Measurements from ENCODE around the gene PLD5. TPM values are rescaled to one million over a fixed set of nuclear protein-coding genes. Genes with fewer than 3 reads are reported as not detected.
"Not testable (repeated sequence)": the region's sequence is repeated elsewhere in the genome, so short reads cannot be mapped to it uniquely, and the experiment has no call there.

The PLD5 gene
- total RNA-seq, 1 donor from 2014 or later = 0.24 TPM

DNA sequence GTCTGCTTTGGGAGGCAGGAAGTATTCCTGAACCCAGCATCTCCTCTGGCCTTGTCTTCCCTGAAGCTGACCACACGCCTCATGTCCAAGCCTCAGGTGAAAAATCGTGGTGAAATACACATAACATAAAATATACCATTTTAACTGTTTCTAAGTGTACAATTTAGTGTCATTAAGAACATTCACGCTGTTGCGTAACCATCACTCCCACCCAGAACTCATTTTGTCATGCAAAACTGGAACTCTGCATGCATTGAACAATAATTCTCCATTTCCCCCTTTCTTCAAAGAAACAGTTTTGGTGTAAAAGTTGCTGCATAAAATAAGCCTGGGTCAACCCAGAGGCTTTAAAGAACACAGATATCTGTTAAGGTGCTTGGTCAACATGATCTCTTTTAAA is 93.5 kb downstream of the PLD5 start:
- intact Hi-C loops (cut with DNase I) = no loop called here
- no peak for DNase-seq (ENCODE audit: low spot score)

DNA sequence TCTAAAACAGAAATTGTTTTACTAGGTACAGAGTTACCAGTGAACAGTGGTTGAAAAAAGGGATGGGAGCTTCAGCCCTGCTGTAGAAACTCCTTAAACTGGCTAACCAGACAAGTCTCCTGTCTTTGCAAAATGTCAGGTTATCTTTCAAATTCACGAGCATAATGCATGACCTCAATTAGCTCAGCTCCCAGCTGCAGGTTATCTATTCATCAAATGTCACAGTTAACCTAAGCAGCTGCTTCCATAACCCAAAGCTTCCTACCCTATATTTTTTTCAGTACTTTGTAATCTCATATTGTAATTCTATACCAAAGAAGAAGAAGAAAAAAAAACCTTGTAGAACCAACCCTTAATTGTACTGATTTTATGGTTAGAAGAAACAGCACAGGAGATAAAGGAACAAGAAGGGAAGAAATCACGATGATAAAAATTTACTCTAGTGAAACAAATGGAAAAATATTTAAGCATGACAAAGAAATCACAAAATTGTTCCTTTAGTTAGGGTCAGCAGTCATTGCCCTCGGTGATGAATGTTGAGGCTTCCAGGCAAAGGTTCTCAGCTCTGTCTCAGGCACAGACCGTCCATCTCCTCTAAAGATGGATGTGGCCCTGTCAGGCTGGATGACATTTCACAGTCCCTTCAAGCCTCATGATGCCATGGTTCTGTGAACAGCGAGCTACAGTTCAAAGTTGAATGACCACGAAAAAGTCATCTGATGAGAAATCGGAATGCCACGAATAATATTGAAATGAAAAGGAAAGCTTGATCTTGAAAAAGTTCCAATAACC is 95.9 kb downstream of the PLD5 start:
- intact Hi-C loops (cut with DNase I) = no loop called here
- no peak for DNase-seq (ENCODE audit: low spot score)

DNA sequence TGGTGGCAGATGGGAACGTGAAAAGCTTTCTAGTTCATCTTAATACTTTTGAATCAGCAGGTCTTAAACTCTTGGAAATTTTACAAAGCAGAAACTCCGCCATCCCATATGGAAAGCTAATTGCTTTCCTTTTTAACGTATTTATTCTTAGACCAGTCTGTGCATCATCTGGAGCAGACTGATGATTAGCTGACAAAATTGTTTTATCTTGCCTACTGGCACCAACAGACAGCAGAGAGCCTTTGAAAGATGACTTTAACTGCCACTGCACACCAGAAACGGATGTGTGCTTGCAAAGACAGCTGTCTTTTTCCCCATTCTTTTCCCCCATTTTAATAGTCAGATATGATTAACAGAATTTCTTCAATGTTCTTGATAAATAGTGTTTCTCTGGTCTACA is 97.0 kb downstream of the PLD5 start:
- no peak for DNase-seq (ENCODE audit: low spot score)
- intact Hi-C loops (cut with DNase I) = no loop called here

DNA sequence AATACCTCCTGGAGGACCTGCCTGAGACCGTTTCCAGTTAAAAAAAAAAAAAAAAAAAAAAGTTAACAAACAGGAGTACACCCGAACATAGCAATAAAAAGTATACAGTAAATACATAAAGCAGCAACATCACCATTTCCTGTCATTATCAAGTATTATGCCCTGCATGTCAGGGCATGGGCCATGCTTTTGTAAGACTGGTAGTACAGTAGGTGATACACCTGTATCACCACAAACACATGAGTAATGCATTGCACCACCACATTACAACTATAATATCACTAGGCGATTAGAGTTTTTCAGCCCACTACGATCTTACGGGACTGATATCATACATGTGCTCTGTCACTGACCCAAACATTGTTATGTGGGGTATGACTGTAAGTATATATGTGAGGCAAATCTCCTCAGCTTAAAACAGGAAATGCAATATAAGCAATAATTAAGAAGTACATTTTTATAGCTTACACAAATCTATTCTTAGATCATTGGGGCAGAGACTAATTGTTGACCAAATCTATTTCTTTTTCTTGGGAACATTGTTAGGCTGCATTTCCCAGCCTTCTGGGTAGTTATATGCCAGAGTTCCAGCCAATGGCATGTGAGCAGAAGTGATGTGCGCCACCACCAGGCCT is 98.1 kb downstream of the PLD5 start:
- intact Hi-C loops (cut with DNase I) = no loop called here
- no peak for DNase-seq (ENCODE audit: low spot score)

DNA sequence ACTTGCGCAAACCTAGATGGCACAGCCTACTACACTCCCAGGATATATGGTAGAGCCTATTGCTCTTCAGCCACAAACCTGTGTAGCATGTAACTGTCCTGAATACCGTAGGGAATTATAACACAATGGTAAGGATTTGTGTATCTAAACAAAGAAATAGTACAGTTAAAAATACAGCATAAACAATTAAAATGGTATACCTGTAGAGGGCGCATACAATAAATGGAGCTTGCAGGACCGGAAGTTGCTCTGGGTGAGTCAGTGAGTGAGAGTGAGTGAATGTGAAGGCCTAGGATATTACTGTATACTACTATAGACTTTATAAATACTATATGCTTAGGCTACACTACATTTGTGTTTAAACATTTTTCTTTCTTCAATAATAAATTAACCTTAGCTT is 99.3 kb downstream of the PLD5 start:
- intact Hi-C loops (cut with DNase I) = no loop called here
- DNase-seq (ENCODE audit: low spot score) = no peak

DNA sequence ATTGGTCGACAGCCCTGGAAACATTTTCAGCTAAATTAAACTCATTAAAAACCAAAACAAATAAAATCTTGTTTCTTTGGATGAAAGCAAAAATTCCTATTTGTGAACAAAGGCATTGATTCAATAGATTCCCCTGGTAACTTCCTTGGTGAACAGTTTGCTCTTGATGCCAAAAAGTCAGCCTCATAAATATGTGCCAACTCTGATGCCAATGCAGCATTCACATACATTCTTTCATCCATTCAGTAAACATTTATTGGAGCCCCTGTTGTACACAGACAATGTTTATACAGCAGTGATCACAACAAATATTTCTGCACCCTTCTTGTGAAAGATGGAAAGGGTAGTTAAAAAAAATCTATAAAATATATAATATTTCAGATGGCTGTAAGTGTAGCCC is 107.8 kb downstream of the PLD5 start:
- intact Hi-C loops (cut with DNase I) = no loop called here

GRCh38 chr1:242412921-242413320 is 111.6 kb downstream of the PLD5 start:
- intact Hi-C loops (cut with DNase I) = no loop called here
- no peak for DNase-seq (ENCODE audit: low spot score)

More for the DNA sequence above, 107.8 kb downstream of the PLD5 start:
- DNase-seq (ENCODE audit: low spot score) = no peak

- intact Hi-C loops (cut with DNase I) = no loop called here
- no peak for DNase-seq (ENCODE audit: low spot score)
These were observed 112.6 kb downstream of the PLD5 start for GRCh38 chr1:242411901-242412300.

DNA sequence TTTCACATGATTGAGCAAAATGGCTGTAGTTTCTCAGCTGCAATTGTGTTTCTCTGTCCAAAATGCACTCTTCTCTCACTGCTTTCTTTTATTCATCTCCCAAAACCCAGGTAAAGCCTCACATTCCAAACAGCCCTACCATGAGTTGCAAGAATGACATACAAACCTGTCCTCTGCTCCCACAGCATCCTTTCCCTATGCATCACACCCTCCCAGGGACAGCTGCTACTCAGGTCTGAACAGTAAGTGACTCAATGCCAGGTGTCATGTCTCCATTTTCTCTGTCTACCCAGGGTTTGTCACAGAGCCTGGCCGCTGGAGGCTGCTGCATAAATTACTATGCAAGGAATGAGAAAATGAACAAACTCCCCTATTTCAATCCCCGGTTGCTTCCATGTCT is 118.5 kb downstream of the PLD5 start:
- DNase-seq (ENCODE audit: low spot score) = no peak
- intact Hi-C loops (cut with DNase I) = no loop called here

DNA sequence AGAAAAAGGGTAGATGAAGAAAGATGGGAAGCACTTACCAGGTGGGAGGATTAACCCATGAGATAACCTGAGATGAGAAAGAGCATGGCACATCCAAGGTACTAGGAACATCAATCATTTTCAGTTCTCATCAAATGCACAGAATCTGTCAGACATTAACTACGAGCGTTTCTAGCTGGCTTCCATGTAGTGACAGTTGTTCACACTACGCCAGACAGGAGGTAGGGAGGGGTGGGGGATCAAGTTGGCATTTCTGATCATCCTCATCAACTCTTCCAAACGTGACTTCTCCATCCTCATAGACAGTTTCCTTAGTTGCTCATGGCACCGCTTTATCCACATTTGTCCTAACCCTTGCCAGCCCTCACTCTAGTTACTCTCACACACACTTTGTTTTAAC is 120.2 kb downstream of the PLD5 start:
- no peak for DNase-seq (ENCODE audit: low spot score)
- intact Hi-C loops (cut with DNase I) = no loop called here

GRCh38 chr1:242402956-242403355 is 121.5 kb downstream of the PLD5 start:
- no peak for DNase-seq (ENCODE audit: low spot score)
- intact Hi-C loops (cut with DNase I) = no loop called here

- intact Hi-C loops (cut with DNase I) = no loop called here
- DNase-seq (ENCODE audit: low spot score) = no peak
These were observed 122.6 kb downstream of the PLD5 start for GRCh38 chr1:242401937-242402336.

DNA sequence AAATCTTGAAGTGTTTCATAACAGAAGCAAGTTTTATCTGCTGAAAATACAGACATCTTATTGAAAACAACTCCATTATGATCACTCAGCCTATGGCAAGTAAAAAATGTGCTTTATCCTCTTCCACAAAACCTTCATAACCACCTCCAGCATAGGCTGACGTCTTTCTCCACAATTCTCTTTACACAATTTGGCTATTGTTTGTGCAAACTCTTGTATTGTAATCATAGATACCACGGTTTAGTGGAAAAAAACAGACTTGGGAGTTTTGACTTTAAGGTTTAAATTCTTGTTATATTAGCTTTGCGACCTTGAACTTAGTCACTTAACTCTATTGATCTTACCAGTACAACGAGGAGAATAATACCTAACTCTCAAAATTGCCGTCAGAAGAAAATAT is 126.1 kb downstream of the PLD5 start:
- intact Hi-C loops (cut with DNase I) = no loop called here
- DNase-seq (ENCODE audit: low spot score) = no peak

- intact Hi-C loops (cut with DNase I) = no loop called here
- DNase-seq (ENCODE audit: low spot score) = no peak
These were observed 132.6 kb downstream of the PLD5 start for GRCh38 chr1:242391896-242392295.

- DNase-seq (ENCODE audit: low spot score); intact Hi-C loops (cut with DNase I): not testable (repeated sequence)
These were observed 148.4 kb downstream of the PLD5 start for GRCh38 chr1:242376121-242376520.

DNA sequence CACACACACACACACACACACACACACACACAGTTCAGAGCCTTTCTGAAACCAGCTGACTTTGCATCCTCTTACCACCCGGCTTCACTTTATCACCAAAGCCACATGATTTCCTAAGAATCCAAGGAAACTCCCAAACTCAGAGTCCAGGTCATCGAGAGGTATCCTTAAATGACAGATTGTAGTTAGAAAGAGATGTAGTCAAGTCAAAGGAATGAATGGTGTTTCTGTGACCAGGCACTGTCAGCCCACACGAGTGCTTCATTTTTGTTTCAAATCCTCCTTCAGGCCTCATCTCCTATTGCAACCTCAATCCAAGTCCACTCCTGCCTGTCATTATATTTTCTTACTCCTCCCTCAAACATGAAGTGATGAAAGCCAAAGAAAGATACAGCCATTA is 174.1 kb downstream of the PLD5 start:
- intact Hi-C loops (cut with DNase I); DNase-seq (ENCODE audit: low spot score): not testable (repeated sequence)

DNA sequence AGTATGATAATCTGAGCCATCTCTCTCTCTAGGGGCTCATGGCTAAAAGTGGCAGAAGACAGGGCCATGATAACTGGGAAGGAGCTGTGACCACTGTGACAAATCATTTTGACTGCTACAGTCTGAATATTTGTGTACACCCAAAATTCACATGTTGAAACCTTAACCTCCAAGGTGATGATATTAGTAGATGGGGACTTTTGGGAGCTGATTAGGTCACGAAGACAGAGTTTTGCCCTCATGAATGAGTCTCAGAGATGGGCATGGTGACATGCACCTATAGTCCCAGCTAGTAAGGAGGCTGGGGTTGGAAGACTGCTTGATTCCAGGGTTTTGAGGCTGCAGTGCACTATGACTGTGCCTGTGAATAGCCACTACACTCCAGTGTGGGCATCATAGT is 174.9 kb downstream of the PLD5 start:
- intact Hi-C loops (cut with DNase I) = no loop called here
- DNase-seq (ENCODE audit: low spot score) = no peak

GRCh38 chr1:242330865-242331264 is 193.6 kb downstream of the PLD5 start:
- intact Hi-C loops (cut with DNase I); DNase-seq (ENCODE audit: low spot score): not testable (repeated sequence)

DNA sequence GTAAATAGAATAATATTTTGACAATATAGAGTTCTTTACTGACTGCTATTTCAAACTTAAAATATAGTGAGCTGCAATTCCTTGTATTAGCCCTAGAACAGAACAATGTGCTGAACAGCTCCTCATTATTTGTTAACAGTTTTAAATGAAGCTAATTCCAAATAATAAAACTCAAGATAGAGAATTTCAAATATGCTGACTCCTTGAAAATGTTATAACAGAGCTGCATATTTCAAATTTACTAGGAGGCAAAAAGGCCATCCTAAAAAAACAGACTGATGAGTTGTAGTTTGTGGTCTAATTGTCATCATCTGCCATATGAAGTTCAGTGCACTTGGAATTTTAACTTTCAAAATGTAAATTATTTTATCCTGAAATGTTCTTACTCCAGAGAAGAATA is 197.1 kb downstream of the PLD5 start:
- intact Hi-C loops (cut with DNase I); DNase-seq (ENCODE audit: low spot score): not testable (repeated sequence)

DNA sequence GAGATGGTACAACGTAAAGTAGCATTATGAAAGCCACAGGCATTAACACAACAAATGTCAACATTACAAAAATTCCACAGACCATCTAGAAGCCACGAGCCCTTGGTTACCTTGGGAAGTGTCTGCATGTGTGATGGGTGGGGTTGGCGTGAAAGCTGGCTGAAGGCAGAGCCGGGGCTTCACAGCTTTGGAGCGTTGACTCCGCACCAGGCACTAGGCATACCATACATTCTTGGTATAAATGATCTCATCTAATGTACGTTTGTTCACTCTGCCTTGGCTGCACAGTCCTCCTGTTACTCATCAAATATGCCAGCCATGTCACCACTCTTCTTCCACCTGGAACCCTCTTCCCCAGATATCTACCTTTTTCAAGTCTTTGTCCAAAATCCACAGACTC is 202.5 kb downstream of the PLD5 start:
- intact Hi-C loops (cut with DNase I); DNase-seq (ENCODE audit: low spot score): not testable (repeated sequence)

DNA sequence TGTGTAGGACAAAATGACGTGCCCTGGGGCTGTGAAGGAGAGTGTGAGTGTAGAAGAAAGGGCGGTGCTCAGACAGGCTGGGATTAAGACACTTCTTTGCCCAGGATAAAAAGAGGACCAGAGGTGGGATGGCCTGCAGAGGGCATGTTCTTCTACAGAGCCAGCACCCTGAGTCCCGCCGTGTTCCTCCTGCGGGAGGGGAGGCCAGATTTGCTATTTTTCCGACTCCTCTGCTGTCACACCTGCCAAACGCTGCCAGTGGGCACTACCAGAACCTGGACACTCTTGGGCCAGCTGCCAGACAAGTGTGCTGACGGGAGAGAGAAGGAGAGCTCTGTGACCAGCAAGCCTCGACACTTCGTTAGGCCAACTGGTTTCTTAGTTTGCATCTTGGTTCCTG is 206.4 kb downstream of the PLD5 start:
- intact Hi-C loops (cut with DNase I) = no loop called here
- no peak for DNase-seq (ENCODE audit: low spot score)
